ENCODE results near the gene AATF.
"Not testable (repeated sequence)": the region's sequence is repeated elsewhere in the genome, so short reads cannot be mapped to it uniquely, and the experiment has no call there.

Gene AATF

DNA sequence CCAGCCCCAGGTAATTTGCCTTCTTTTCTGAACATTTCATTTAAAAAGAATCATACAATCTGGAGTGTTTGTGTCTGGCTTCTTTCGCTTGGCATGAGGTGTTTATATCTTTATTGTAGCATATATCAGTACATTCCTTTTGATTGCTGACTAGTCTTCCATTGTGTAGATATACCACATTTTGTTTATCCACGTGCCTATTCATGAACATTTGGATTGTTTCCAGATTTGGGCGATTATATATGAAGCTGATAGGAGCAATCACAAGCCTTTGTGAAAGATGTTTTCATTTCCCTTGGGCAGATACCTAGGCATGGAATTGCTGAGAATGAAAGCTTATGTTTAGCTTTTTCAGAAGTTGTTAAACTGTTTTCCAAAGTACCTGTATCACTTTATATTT, 120.3 kb downstream of the AATF start:
- TF ChIP-seq, protein P1, sequence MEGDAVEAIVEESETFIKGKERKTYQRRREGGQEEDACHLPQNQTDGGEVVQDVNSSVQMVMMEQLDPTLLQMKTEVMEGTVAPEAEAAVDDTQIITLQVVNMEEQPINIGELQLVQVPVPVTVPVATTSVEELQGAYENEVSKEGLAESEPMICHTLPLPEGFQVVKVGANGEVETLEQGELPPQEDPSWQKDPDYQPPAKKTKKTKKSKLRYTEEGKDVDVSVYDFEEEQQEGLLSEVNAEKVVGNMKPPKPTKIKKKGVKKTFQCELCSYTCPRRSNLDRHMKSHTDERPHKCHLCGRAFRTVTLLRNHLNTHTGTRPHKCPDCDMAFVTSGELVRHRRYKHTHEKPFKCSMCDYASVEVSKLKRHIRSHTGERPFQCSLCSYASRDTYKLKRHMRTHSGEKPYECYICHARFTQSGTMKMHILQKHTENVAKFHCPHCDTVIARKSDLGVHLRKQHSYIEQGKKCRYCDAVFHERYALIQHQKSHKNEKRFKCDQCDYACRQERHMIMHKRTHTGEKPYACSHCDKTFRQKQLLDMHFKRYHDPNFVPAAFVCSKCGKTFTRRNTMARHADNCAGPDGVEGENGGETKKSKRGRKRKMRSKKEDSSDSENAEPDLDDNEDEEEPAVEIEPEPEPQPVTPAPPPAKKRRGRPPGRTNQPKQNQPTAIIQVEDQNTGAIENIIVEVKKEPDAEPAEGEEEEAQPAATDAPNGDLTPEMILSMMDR (IDR thresholded peaks at IDR 0.05; ENCODE audit: borderline replicate concordance, control extremely low read depth, extremely low read depth, insufficient read depth, missing control alignments) = no peak
- in situ Hi-C loops (cut with MboI; ENCODE audit: low sequenced_read_pairs, unreplicated experiment) = loop anchor here (25.0 kb wide), 1 partner anchor 432 kb away; no protein-coding TSS in a partner anchor
- DNase-seq (ENCODE audit: low spot score) = no peak

DNA sequence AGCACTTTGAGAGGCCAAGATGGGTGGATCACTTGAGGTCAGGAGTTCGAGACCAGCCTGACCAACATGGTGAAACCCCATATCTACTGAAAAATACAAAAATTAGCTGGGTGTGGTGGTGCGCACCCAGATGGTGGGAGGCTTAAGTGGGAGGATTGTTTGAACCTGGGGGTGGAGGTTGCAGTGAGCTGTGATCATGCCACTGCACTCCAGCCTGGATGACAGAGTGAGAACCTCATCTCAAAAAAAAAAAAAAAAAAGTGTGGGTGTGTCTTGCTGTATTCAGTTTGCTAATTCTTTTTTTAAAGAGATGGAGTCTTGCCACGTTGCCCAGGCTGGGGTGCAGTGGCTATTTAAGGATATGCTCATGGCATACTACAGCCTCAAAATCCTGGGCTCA, 124.7 kb downstream of the AATF start:
- in situ Hi-C loops (cut with MboI; ENCODE audit: low sequenced_read_pairs, unreplicated experiment) = loop anchor here (25.0 kb wide), 1 partner anchor 436 kb away; no protein-coding TSS in a partner anchor

DNA sequence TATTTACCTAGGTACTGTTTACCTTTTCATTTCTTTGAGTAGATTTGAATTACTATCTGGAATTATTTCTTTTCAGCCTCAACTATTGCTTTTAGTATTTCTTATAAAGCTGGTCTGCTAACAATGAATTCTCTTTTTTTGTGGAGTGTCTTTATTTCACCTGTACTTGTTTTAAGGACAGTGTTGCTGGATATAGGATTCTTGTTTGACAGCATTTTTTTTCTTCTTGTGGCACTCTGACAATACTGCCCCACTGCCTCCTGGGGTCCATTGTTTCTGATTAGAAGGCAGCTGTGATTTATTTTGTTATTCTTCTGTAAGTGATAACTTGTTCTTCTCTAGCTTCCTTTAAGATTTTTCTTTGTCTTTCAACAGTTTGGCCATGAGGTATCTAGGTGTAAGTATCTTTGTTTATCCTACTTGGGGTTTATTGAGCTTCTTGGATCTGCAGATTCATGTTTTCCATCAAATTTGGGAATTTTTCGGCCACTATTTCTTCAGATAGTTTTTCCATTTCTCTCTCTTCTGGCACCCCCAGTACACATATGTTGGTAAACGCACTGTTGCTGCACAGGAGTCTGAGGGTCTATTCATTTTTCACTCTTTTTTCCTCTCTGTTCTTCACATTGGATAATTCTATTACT, 130.4 kb downstream of the AATF start:
- in situ Hi-C loops (cut with MboI; ENCODE audit: low sequenced_read_pairs, unreplicated experiment) = no loop called here
- DNase-seq (ENCODE audit: low spot score) = no peak

More for the DNA sequence above, 124.7 kb downstream of the AATF start:
- DNase-seq (ENCODE audit: low spot score) = not testable (repeated sequence)

DNA sequence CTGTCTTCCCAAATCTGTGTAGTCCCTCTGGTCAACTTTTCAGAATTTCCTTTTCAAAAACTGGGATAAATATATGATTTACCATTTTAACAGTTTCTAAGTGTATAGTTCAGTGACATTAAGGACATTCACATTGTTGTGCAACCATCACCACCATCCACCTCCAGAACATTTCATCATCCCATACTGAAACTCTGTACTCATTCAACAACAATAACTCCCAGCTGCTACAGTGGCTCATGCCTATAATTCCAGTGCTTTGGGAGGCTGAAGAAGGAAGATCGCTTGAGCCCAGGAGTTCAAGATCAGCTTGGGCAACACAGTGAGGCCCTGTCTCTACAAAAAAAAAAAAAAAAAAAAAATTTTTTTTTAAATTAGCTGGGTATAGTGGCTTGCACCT, 131.0 kb downstream of the AATF start:
- no peak for DNase-seq (ENCODE audit: low spot score)

More for the DNA sequence above, 130.4 kb downstream of the AATF start:
- TF ChIP-seq, protein P1 (IDR thresholded peaks at IDR 0.05; ENCODE audit: borderline replicate concordance, control extremely low read depth, extremely low read depth, insufficient read depth, missing control alignments) = no peak

DNA sequence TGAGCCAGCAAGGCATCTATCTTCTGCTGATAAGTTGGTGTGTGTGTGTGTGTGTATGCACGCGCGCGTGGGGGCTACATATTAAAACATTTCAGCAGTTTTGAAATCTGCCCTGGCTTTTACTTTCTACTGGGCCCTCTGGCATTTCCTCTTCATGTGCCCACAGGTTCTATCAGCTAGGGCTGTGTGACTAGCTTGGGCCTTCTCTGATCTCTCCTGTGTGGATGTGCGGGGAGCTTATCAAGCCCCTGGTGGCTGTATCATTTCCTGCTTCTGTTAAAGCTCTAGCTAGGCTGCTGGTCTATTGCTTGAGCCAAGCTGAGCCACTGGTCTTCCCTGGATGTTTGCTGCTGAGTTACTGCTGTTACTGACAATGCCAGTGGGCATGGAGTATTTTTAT, 132.5 kb downstream of the AATF start:
- TF ChIP-seq, protein P1 (IDR thresholded peaks at IDR 0.05; ENCODE audit: borderline replicate concordance, control extremely low read depth, extremely low read depth, insufficient read depth, missing control alignments) = no peak
- in situ Hi-C loops (cut with MboI; ENCODE audit: low sequenced_read_pairs, unreplicated experiment) = no loop called here
- DNase-seq (ENCODE audit: low spot score) = no peak

More for the DNA sequence above, 131.0 kb downstream of the AATF start:
- TF ChIP-seq, protein P1 (IDR thresholded peaks at IDR 0.05; ENCODE audit: borderline replicate concordance, control extremely low read depth, extremely low read depth, insufficient read depth, missing control alignments) = no peak
- in situ Hi-C loops (cut with MboI; ENCODE audit: low sequenced_read_pairs, unreplicated experiment) = no loop called here

DNA sequence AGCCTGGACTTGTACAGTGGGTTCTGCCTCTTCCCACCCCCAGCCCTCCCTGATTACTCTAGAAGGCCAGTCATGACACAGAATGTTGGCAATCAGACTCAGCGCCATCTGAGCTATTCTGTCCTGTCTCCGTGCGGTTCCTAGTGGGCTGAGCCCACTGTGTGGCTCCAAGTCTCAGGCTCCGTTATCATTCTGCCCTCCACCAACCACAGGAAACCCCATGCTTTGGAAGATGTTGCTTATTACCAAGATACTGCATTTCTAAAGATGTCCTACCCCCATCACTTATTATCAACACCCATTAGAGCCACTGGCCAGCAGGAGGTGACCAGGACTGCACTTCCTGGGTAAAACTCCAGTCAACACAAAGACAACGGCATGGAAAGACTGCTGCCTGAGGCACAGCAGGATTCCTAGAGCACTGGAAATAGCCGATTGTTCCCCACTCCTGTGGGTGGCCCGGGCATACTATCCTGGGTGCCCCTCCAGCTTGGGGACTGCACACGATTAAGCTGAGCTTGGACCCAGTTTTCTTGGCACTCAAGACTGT, 133.6 kb downstream of the AATF start:
- DNase-seq (ENCODE audit: low spot score) = no peak
- TF ChIP-seq, protein P1 (IDR thresholded peaks at IDR 0.05; ENCODE audit: borderline replicate concordance, control extremely low read depth, extremely low read depth, insufficient read depth, missing control alignments) = no peak
- in situ Hi-C loops (cut with MboI; ENCODE audit: low sequenced_read_pairs, unreplicated experiment) = no loop called here

DNA sequence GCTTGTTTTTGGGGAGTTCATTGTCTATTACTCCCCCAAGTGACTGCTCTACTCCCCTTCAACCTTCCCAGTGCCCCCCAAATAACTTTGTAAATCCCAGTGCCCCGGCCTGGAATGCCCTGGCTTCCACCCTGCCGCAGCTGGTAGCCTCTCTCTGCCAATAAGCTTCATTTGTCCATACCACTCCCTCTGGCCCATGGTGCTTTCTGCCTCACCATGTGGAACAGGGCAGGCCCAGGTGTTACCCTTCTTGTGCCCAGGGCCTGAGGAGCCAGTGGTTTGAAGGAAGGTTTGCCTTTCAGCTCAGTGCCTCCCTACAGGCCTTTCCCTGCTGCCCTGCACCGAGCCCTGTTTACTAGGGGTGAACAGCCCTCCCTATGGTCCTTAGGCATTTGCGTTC, 134.2 kb downstream of the AATF start:
- in situ Hi-C loops (cut with MboI; ENCODE audit: low sequenced_read_pairs, unreplicated experiment) = no loop called here
- TF ChIP-seq, protein P1 (IDR thresholded peaks at IDR 0.05; ENCODE audit: borderline replicate concordance, control extremely low read depth, extremely low read depth, insufficient read depth, missing control alignments) = no peak
- DNase-seq (ENCODE audit: low spot score) = no peak

All from GM13976 (cell line).